GM19351 (cell line): ENCODE measurements around the gene MRPS22.

Experiments used
- ATAC-seq: cut with Tn5 transposase; IDR thresholded peaks from one replicate; pipeline ENCODE4 v1.9.1; 2021; ENCODE audit warnings: mild to moderate bottlenecking, moderate library complexity; ENCODE audit not compliant: unreplicated experiment

The MRPS22 gene

GRCh38 chr3:139311557-139311956, 32.3 kb upstream of the MRPS22 start:
- no peak for ATAC-seq

- no peak for ATAC-seq
These were observed 31.4 kb upstream of the MRPS22 start for GRCh38 chr3:139312416-139312815.

GRCh38 chr3:139312959-139313358, 30.9 kb upstream of the MRPS22 start:
- ATAC-seq: no peak

GRCh38 chr3:139313921-139314320, 29.9 kb upstream of the MRPS22 start:
- no peak for ATAC-seq

GRCh38 chr3:139317215-139317614, 26.6 kb upstream of the MRPS22 start:
- no peak for ATAC-seq

GRCh38 chr3:139317660-139318430, 26.0 kb upstream of the MRPS22 start:
- no peak for ATAC-seq

- ATAC-seq: no peak
These were observed 25.4 kb upstream of the MRPS22 start for GRCh38 chr3:139318431-139318816.

GRCh38 chr3:139318826-139319225, 25.0 kb upstream of the MRPS22 start:
- no peak for ATAC-seq

GRCh38 chr3:139319428-139320402, 24.1 kb upstream of the MRPS22 start:
- ATAC-seq: no peak

- no peak for ATAC-seq
These were observed 23.1 kb upstream of the MRPS22 start for GRCh38 chr3:139320551-139321309.

- no peak for ATAC-seq
These were observed 21.5 kb upstream of the MRPS22 start for GRCh38 chr3:139322346-139322745.

GRCh38 chr3:139323146-139323545, 20.7 kb upstream of the MRPS22 start:
- ATAC-seq: no peak

GRCh38 chr3:139324456-139324855, 19.4 kb upstream of the MRPS22 start:
- no peak for ATAC-seq

- ATAC-seq: no peak
These were observed 18.3 kb upstream of the MRPS22 start for GRCh38 chr3:139325551-139325950.

- no peak for ATAC-seq
These were observed 17.7 kb upstream of the MRPS22 start for GRCh38 chr3:139326131-139326530.

- no peak for ATAC-seq
These were observed 17.1 kb upstream of the MRPS22 start for GRCh38 chr3:139326707-139327106.

- ATAC-seq: no peak
These were observed 16.6 kb upstream of the MRPS22 start for GRCh38 chr3:139327231-139327630.

- ATAC-seq: no peak
These were observed 16.0 kb upstream of the MRPS22 start for GRCh38 chr3:139327861-139328260.

GRCh38 chr3:139328356-139328755, 15.5 kb upstream of the MRPS22 start:
- no peak for ATAC-seq

- peak; percentile 100 for ATAC-seq
These were observed 14.4 kb upstream of the MRPS22 start for GRCh38 chr3:139329364-139329850.

GRCh38 chr3:139332092-139332491, 11.7 kb upstream of the MRPS22 start:
- no peak for ATAC-seq
